SK-N-SH (cell line): Measurements from ENCODE around the gene ZC3H18. TPM values are rescaled to one million over a fixed set of nuclear protein-coding genes. Genes with fewer than 3 reads are reported as not detected.

Source experiments
- CTCF ChIA-PET: fragments of 300-600, 350-600 bp; formaldehyde crosslinking; extraction: SDS; loops from one replicate; lab custom pipeline; 2021; lab: Yijun Ruan, JAX
- POLR2A ChIA-PET: fragments of 350-600 bp; sonication (Branson Sonifier 250); formaldehyde crosslinking; extraction: SDS; loops from one replicate; lab custom pipeline; 2020; ENCODE audit warnings: antibody characterized with exemption, inconsistent platforms; lab: Yijun Ruan, JAX
- DNase-seq: peaks from one replicate; pipeline ENCODE4 v3.0.0; 2012
- H2AFZ ChIP-seq: fragments of 200-600 bp; sonication (generic); 2 replicates; pipeline ENCODE4 v1.8.1; 2016; ENCODE audit warnings: antibody characterized with exemption, mild to moderate bottlenecking, low read depth
- H3F3A ChIP-seq: fragments of 200-600 bp; sonication (generic); replicated peaks from 2 replicates; pipeline ENCODE3; 2016; ENCODE audit warnings: antibody characterized with exemption, mild to moderate bottlenecking; ENCODE audit not compliant: insufficient read depth
- H3K27ac ChIP-seq, 2 experiments: fragments of 200-500 bp in 1 of 2; fragments of 200-600 bp in 1 of 2; sonication (Bioruptor generic) in 1 of 2; sonication (generic), shearing (Covaris generic) in 1 of 2; 2 replicates each; pipeline versions ENCODE4 v1.5.1 to v1.6.1; 2014 to 2016; ENCODE audit warnings: low read depth in 2 of 2, inconsistent platforms in 1 of 2, low read length in 1 of 2, mild to moderate bottlenecking in 1 of 2, mixed read lengths in 1 of 2
- H3K27me3 ChIP-seq: fragments of 200-600 bp; sonication (generic), shearing (Covaris generic); 2 replicates; pipeline ENCODE4 v1.6.1; 2016; ENCODE audit warnings: mixed run types; ENCODE audit not compliant: insufficient read depth
- H3K36me3 ChIP-seq, 2 experiments: fragments of 200-500 bp in 1 of 2; fragments of 200-600 bp in 1 of 2; sonication (Bioruptor generic) in 1 of 2; sonication (generic) in 1 of 2; replicated peaks in 1 of 2; 2 replicates each; pipeline versions ENCODE3 to v1.5.1; 2014 to 2016; ENCODE audit warnings: low read length in 1 of 2, mild to moderate bottlenecking in 1 of 2; ENCODE audit not compliant: insufficient read depth in 2 of 2, control insufficient read depth in 1 of 2
- H3K4me1 ChIP-seq, 2 experiments: fragments of 200-500 bp in 1 of 2; fragments of 200-600 bp in 1 of 2; sonication (Bioruptor generic) in 1 of 2; sonication (generic), shearing (Covaris generic) in 1 of 2; 2 replicates each; pipeline versions ENCODE4 v1.5.1 to v1.6.1; 2014 to 2016; ENCODE audit warnings: low read depth in 1 of 2, low read length in 1 of 2, mixed run types in 1 of 2; ENCODE audit not compliant: insufficient read depth in 2 of 2, control insufficient read depth in 1 of 2
- H3K4me2 ChIP-seq: fragments of 200-600 bp; sonication (generic), shearing (Covaris generic); 2 replicates; pipeline ENCODE4 v1.6.1; 2017; ENCODE audit warnings: mixed run types
- H3K4me3 ChIP-seq, 2 experiments: fragments of 200-500 bp in 1 of 2; fragments of 200-600 bp in 1 of 2; sonication (Bioruptor generic) in 1 of 2; sonication (generic), shearing (Covaris generic) in 1 of 2; 2 replicates each; pipeline versions ENCODE4 v1.5.1 to v1.8.1; 2014 to 2016; ENCODE audit warnings: low read depth in 2 of 2, inconsistent platforms in 1 of 2, low read length in 1 of 2, mild to moderate bottlenecking in 1 of 2, mixed read lengths in 1 of 2, moderate library complexity in 1 of 2
- H3K79me2 ChIP-seq: fragments of 200-600 bp; sonication (generic); 2 replicates; pipeline ENCODE4 v1.8.1; 2017; ENCODE audit warnings: mild to moderate bottlenecking; ENCODE audit not compliant: insufficient read depth
- H3K9ac ChIP-seq: fragments of 200-600 bp; sonication (generic); 2 replicates; pipeline ENCODE4 v1.6.1; 2017; ENCODE audit warnings: mixed run types
- H3K9me2 ChIP-seq: fragments of 200-600 bp; sonication (generic); 2 replicates; pipeline ENCODE4 v1.6.1; 2017; ENCODE audit warnings: mixed run types
- H3K9me3 ChIP-seq: fragments of 200-600 bp; sonication (generic); 2 replicates; pipeline ENCODE4 v1.6.1; 2017; ENCODE audit warnings: mixed run types, mild to moderate bottlenecking, moderate library complexity
- H4K20me1 ChIP-seq: fragments of 200-600 bp; sonication (generic); 2 replicates; pipeline ENCODE4 v1.6.1; 2017; ENCODE audit warnings: mild to moderate bottlenecking, mixed run types; ENCODE audit not compliant: insufficient read depth
- ELF1 ChIP-seq: IDR thresholded peaks from 2 replicates; pipeline ENCODE4 v1.4.0; 2012
- EZH2phosphoT487 ChIP-seq: fragments of 200-600 bp; sonication (generic); IDR thresholded peaks from 2 replicates; pipeline ENCODE4 v1.6.1; 2017; ENCODE audit warnings: low read depth, mixed run types, mild to moderate bottlenecking, antibody characterized with exemption, moderate library complexity, borderline replicate concordance
- FOSL2 ChIP-seq: IDR thresholded peaks from 2 replicates; pipeline ENCODE4 v1.4.0; 2012; ENCODE audit warnings: low read depth, mild to moderate bottlenecking, moderate library complexity, borderline replicate concordance
- FOXJ3 ChIP-seq: sonication (generic); formaldehyde crosslinking; IDR thresholded peaks from 2 replicates; pipeline ENCODE4 v1.5.1; 2020; ENCODE audit warnings: mild to moderate bottlenecking, missing genetic modification reagents
- FOXM1 ChIP-seq: IDR thresholded peaks from 2 replicates; pipeline ENCODE4 v1.4.0; 2012; ENCODE audit warnings: low read depth, mild to moderate bottlenecking
- GABPA ChIP-seq: IDR thresholded peaks from 2 replicates; pipeline ENCODE4 v1.4.0; 2012; ENCODE audit warnings: low read depth, mild to moderate bottlenecking
- IRF3 ChIP-seq: fragments of 150-350 bp; IDR thresholded peaks from 2 replicates; pipeline ENCODE4 v1.6.1; 2016; ENCODE audit warnings: mild to moderate bottlenecking, low read depth, low read length
- MAX ChIP-seq: IDR thresholded peaks from 2 replicates; pipeline ENCODE4 v1.4.0; 2012; ENCODE audit warnings: low read depth
- MEF2A ChIP-seq: IDR thresholded peaks from 2 replicates; pipeline ENCODE4 v1.4.0; 2012; ENCODE audit warnings: low read depth, borderline replicate concordance
- MXI1 ChIP-seq: IDR thresholded peaks from 2 replicates; pipeline ENCODE4 v1.6.1; 2012; ENCODE audit warnings: mild to moderate bottlenecking, low read depth, low read length, improper control_type of control experiment
- NRF1 ChIP-seq: IDR thresholded peaks from 2 replicates; pipeline ENCODE4 v1.6.1; 2012; ENCODE audit warnings: low read depth, mild to moderate bottlenecking, low read length
- PBX3 ChIP-seq: IDR thresholded peaks from 2 replicates; pipeline ENCODE4; 2012
- POLR2AphosphoS5 ChIP-seq: IDR thresholded peaks from 2 replicates; pipeline ENCODE4 v1.6.1; 2012; ENCODE audit warnings: low read depth, low read length
- RAD21 ChIP-seq: IDR thresholded peaks from 2 replicates; pipeline ENCODE4 v1.6.1; 2012; ENCODE audit warnings: mild to moderate bottlenecking, low read length
- RCOR1 ChIP-seq: fragments of 150-350 bp; IDR thresholded peaks from 2 replicates; pipeline ENCODE4 v1.6.1; 2017; ENCODE audit warnings: antibody characterized with exemption, low read length
- REST ChIP-seq: IDR thresholded peaks from 2 replicates; pipeline ENCODE4 v1.6.1; 2012; ENCODE audit warnings: mild to moderate bottlenecking, low read depth, low read length, moderate library complexity
- RXRA ChIP-seq: IDR thresholded peaks from 2 replicates; pipeline ENCODE4 v1.4.0; 2012; ENCODE audit warnings: low read depth, mild to moderate bottlenecking, borderline replicate concordance
- SIN3A ChIP-seq: IDR thresholded peaks from 2 replicates; pipeline ENCODE4 v1.6.1; 2012; ENCODE audit warnings: low read depth, mild to moderate bottlenecking, low read length, moderate library complexity, borderline replicate concordance
- SMC3 ChIP-seq: IDR thresholded peaks from 2 replicates; pipeline ENCODE4 v1.6.1; 2012; ENCODE audit warnings: low read depth, low read length, improper control_type of control experiment
- TAF1 ChIP-seq: IDR thresholded peaks from 2 replicates; pipeline ENCODE4 v1.6.1; 2012; ENCODE audit warnings: low read depth, mild to moderate bottlenecking, low read length, moderate library complexity, borderline replicate concordance
- TEAD4 ChIP-seq: IDR thresholded peaks from 2 replicates; pipeline ENCODE4 v1.4.0; 2012; ENCODE audit warnings: mild to moderate bottlenecking, borderline replicate concordance; ENCODE audit not compliant: insufficient read depth
- USF2 ChIP-seq: fragments of 150-350 bp; IDR thresholded peaks from 2 replicates; pipeline ENCODE4 v1.6.1; 2017; ENCODE audit warnings: antibody characterized with exemption, low read length, low read depth, borderline replicate concordance
- WGBS: methylation state at CpG from one replicate; pipeline ENCODE4 v1.1.6; 2017; ENCODE audit warnings: low lambda C conversion rate; 5-methylcytosine and 5-hydroxymethylcytosine counted together
- polyA plus RNA-seq, 3 experiments: library from polyadenylated mRNA; depleted of rRNA; stranded (reverse); fragments of >200 nt; gene quantifications; 2 replicates each; pipeline ENCODE4 v1.2.3, GENCODE V29; 2012

The ZC3H18 gene
- polyA plus RNA-seq, 1 of the 3 experiments (the other 2 are of a cell fraction) = 32.7 TPM

- no peak for TF ChIP-seq FOXJ3 (CRISPR knock-in tag)
- 0 out of 2 replicates have a peak, but pooled peaks have one; percentile 16 for TF ChIP-seq TAF1
- TF ChIP-seq RCOR1 = no peak
- TF ChIP-seq GABPA = peak; percentile 84
- TF ChIP-seq NRF1 = peak; percentile 94
- TF ChIP-seq SIN3A = no peak
- TF ChIP-seq FOSL2 = no peak
- no peak; the same call in 1 of the 2 replicates for TF ChIP-seq PBX3
- peak; percentile 81 for TF ChIP-seq POLR2AphosphoS5
- peak; percentile 83 for TF ChIP-seq USF2
These were observed at the start of gene ZC3H18 (continued) for GRCh38 chr16:88569985-88570690.

GRCh38 chr16:88521674-88522073, 48.5 kb upstream of the ZC3H18 start:
- ChIA-PET POLR2A (interaction anchor here (0.7 kb wide), 1 partner anchor 9 kb away, joined by 4 read pairs; no protein-coding TSS in a partner anchor), CTCF (no interaction called here)
- Histone ChIP-seq H3K4me1 (peaks cover 0 to 2% of the 10 kb centered on the region in 2 experiments; a peak in 1 of 4 replicates), H3K36me3 (no peaks in the 10 kb centered on the region), H3K9ac (no peak overlapping the region), H3K27ac (no peak overlapping the region), H3K27me3 (no peaks in the 10 kb centered on the region), H2AFZ (no peak overlapping the region), H3K79me2 (no peaks in the 10 kb centered on the region), H3K9me3 (no peaks in the 10 kb centered on the region), H3K4me3 (no peak overlapping the region), H3F3A (no peaks in the 10 kb centered on the region), H3K4me2 (no peak overlapping the region), H4K20me1 (no peaks in the 10 kb centered on the region), H3K9me2 (no peaks in the 10 kb centered on the region)
- WGBS = 95% methylated on average over 9 of the region's 9 CpGs
- no peak for DNase-seq
- TF ChIP-seq SIN3A (no peak), IRF3 (no peak), MAX (no peak), MEF2A (no peak), EZH2phosphoT487 (no peak), ELF1 (no peak), FOXM1 (no peak), MXI1 (no peak), USF2 (no peak), SMC3 (no peak), TEAD4 (no peak), TAF1 (no peak), REST (no peak), GABPA (no peak), RAD21 (no peak), RXRA (no peak), FOXJ3 (CRISPR knock-in tag) (no peak)
